Measurements from ENCODE around the gene TSPY8. TPM values are rescaled to one million over a fixed set of nuclear protein-coding genes. Genes with fewer than 3 reads are reported as not detected.
"Not testable (repeated sequence)": the region's sequence is repeated elsewhere in the genome, so short reads cannot be mapped to it uniquely, and the experiment has no call there.

TSPY8 gene, protein sequence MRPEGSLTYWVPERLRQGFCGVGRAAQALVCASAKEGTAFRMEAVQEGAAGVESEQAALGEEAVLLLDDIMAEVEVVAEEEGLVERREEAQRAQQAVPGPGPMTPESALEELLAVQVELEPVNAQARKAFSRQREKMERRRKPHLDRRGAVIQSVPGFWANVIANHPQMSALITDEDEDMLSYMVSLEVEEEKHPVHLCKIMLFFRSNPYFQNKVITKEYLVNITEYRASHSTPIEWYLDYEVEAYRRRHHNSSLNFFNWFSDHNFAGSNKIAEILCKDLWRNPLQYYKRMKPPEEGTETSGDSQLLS
- polyA plus RNA-seq (2013, experiment 1 of 2), result not detected
- polyA plus RNA-seq (2013, experiment 2 of 2), result not detected

DNA sequence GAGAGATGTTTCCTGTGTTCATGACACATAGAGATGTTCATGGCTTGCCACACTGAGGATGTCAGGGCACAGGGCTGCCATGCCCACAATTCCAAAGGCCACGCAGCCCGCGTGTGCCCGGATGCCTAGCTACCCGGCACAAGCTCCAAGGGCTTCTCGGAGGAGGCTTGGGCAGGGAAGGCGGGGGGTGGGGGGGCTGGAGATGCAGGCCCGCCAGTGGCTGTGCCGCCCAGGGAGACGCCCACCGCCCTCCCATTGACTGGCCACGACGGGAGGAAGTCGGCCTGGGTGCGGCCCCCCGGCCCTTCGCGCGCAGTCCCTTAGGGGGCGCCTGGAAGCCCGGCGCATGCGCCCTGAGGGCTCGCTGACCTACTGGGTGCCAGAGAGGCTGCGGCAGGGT is at the start of gene TSPY8:
TSS of gene TSPY8 (plus strand) at position 301 of the 400 bp plus-strand sequence. CDS start at position 347, 46 bp downstream.
- not testable (repeated sequence) for H3K4me1 ChIP-seq (ENCODE audit: control insufficient read depth, low read depth, low read length); H3K4me2 ChIP-seq (ENCODE audit: low read length); H4K5ac ChIP-seq (ENCODE audit: low read length); H3K56ac ChIP-seq (ENCODE audit: low read length); H3K27me3 ChIP-seq (ENCODE audit: insufficient read depth, low read length, poor library complexity); H3K23ac ChIP-seq (ENCODE audit: low read length); H3K18ac ChIP-seq (ENCODE audit: low read length); H3K4me3 ChIP-seq (ENCODE audit: low read length); H2AK5ac ChIP-seq (ENCODE audit: low read length); H4K8ac ChIP-seq (ENCODE audit: low read depth, low read length); H2BK15ac ChIP-seq (replicated peaks; ENCODE audit: low read depth); H3K9ac ChIP-seq (ENCODE audit: low read length); H3K27ac ChIP-seq (ENCODE audit: low read depth, low read length); H3K79me1 ChIP-seq (ENCODE audit: low read length); H2BK120ac ChIP-seq (ENCODE audit: low read depth, low read length); H3K4ac ChIP-seq (ENCODE audit: low read depth, low read length); H3K36me3 ChIP-seq (ENCODE audit: control insufficient read depth, insufficient read depth, low read length); H3K79me2 ChIP-seq (ENCODE audit: control insufficient read depth, insufficient read depth, low read length); DNase-seq; H2BK5ac ChIP-seq (ENCODE audit: low read length)
- WGBS (ENCODE audit: extremely low coverage, insufficient coverage, low lambda C conversion rate), result no CpG with 5 or more reads among the region's 25 CpGs

DNA sequence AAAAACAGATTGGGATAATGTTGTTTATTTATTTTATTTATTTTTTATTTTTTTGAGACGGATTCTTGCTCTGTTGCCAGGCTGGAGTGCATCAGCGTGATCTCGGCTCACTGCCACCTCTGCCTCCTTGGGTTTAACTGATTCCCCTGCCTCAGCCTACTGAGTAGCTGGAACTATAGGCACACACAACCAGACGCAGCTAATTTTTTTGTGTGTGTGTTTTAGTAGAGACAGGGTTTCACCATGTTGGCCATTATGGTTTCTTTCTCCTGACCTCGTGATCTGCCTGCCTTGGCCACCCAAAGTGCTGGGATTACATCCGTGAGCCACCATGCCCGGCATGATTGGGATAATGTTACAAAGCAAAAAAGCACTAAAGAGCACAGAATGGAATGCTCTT is 36.6 kb upstream of the TSPY8 start:
- Histone ChIP-seq H3K4me1 (ENCODE audit: control insufficient read depth, low read depth, low read length) (no peaks in the 10 kb centered on the region), H3K79me2 (ENCODE audit: control insufficient read depth, insufficient read depth, low read length) (no peaks in the 10 kb centered on the region), H3K79me1 (ENCODE audit: low read length) (no peaks in the 10 kb centered on the region), H4K8ac (ENCODE audit: low read depth, low read length) (no peak overlapping the region), H2BK15ac (replicated peaks; ENCODE audit: low read depth) (no peak overlapping the region), H3K36me3 (ENCODE audit: control insufficient read depth, insufficient read depth, low read length) (no peaks in the 10 kb centered on the region), H3K4me3 (ENCODE audit: low read length) (no peak overlapping the region), H3K27ac (ENCODE audit: low read depth, low read length) (no peak overlapping the region), H3K4ac (ENCODE audit: low read depth, low read length) (no peak overlapping the region), H3K18ac (ENCODE audit: low read length) (no peak overlapping the region), H2BK120ac (ENCODE audit: low read depth, low read length) (no peak overlapping the region), H2AK5ac (ENCODE audit: low read length) (no peak overlapping the region), H2BK5ac (ENCODE audit: low read length) (no peak overlapping the region), H3K9ac (ENCODE audit: low read length) (no peak overlapping the region), H3K27me3 (ENCODE audit: insufficient read depth, low read length, poor library complexity) (no peaks in the 10 kb centered on the region), H3K23ac (ENCODE audit: low read length) (no peak overlapping the region), H3K56ac (ENCODE audit: low read length) (no peak overlapping the region), H4K5ac (ENCODE audit: low read length) (no peak overlapping the region), H3K4me2 (ENCODE audit: low read length) (no peak overlapping the region)
- DNase-seq, result no peak
- no CpG with 5 or more reads among the region's 7 CpGs for WGBS (ENCODE audit: extremely low coverage, insufficient coverage, low lambda C conversion rate)

DNA sequence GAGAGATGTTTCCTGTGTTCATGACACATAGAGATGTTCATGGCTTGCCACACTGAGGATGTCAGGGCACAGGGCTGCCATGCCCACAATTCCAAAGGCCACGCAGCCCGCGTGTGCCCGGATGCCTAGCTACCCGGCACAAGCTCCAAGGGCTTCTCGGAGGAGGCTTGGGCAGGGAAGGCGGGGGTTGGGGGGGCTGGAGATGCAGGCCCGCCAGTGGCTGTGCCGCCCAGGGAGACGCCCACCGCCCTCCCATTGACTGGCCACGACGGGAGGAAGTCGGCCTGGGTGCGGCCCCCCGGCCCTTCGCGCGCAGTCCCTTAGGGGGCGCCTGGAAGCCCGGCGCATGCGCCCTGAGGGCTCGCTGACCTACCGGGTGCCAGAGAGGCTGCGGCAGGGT is 20.4 kb upstream of the TSPY8 start, which contains the start of gene TSPY4:
TSS of gene TSPY4 (plus strand) at position 301 of the 400 bp plus-strand sequence. CDS start at position 347, 46 bp downstream.
- H2BK120ac ChIP-seq (ENCODE audit: low read depth, low read length); H3K4me3 ChIP-seq (ENCODE audit: low read length); H3K4me2 ChIP-seq (ENCODE audit: low read length); H3K79me1 ChIP-seq (ENCODE audit: low read length); H4K5ac ChIP-seq (ENCODE audit: low read length); H3K79me2 ChIP-seq (ENCODE audit: control insufficient read depth, insufficient read depth, low read length); H3K4me1 ChIP-seq (ENCODE audit: control insufficient read depth, low read depth, low read length); H2BK15ac ChIP-seq (replicated peaks; ENCODE audit: low read depth); H3K56ac ChIP-seq (ENCODE audit: low read length); H2BK5ac ChIP-seq (ENCODE audit: low read length); H2AK5ac ChIP-seq (ENCODE audit: low read length); DNase-seq; H3K23ac ChIP-seq (ENCODE audit: low read length); H4K8ac ChIP-seq (ENCODE audit: low read depth, low read length); H3K4ac ChIP-seq (ENCODE audit: low read depth, low read length); H3K9ac ChIP-seq (ENCODE audit: low read length); H3K27me3 ChIP-seq (ENCODE audit: insufficient read depth, low read length, poor library complexity); H3K27ac ChIP-seq (ENCODE audit: low read depth, low read length); H3K18ac ChIP-seq (ENCODE audit: low read length); H3K36me3 ChIP-seq (ENCODE audit: control insufficient read depth, insufficient read depth, low read length): not testable (repeated sequence)
- no CpG with 5 or more reads among the region's 26 CpGs for WGBS (ENCODE audit: extremely low coverage, insufficient coverage, low lambda C conversion rate)

DNA sequence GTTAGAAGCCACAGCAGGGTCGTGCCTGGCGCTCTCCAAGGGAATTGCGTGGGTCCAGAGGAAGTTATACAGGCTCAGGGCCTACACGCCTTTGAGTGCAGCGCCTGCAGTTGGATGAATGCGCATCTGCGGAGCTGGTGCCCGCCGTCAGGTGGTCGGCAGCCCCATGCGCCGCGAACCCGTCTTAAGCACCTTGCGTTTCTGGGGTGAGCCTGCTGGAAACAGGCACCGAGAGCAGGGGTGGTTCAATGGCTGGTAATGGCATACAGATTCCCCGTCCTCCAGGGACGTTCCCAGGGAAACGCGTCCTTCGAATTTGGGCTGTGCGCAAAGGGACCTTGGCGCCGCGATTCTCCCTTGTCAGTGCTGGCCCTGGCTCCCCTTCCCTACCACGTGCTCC is 38.9 kb downstream of the TSPY8 start:
- H4K5ac ChIP-seq (ENCODE audit: low read length); H3K56ac ChIP-seq (ENCODE audit: low read length); H3K79me1 ChIP-seq (ENCODE audit: low read length); H3K4ac ChIP-seq (ENCODE audit: low read depth, low read length); H3K23ac ChIP-seq (ENCODE audit: low read length); H2AK5ac ChIP-seq (ENCODE audit: low read length); H2BK120ac ChIP-seq (ENCODE audit: low read depth, low read length); H3K36me3 ChIP-seq (ENCODE audit: control insufficient read depth, insufficient read depth, low read length); H3K18ac ChIP-seq (ENCODE audit: low read length); H3K79me2 ChIP-seq (ENCODE audit: control insufficient read depth, insufficient read depth, low read length); H3K27me3 ChIP-seq (ENCODE audit: insufficient read depth, low read length, poor library complexity); H3K27ac ChIP-seq (ENCODE audit: low read depth, low read length); DNase-seq; H3K4me2 ChIP-seq (ENCODE audit: low read length); H3K4me3 ChIP-seq (ENCODE audit: low read length); H2BK15ac ChIP-seq (replicated peaks; ENCODE audit: low read depth); H2BK5ac ChIP-seq (ENCODE audit: low read length); H3K9ac ChIP-seq (ENCODE audit: low read length); H4K8ac ChIP-seq (ENCODE audit: low read depth, low read length); H3K4me1 ChIP-seq (ENCODE audit: control insufficient read depth, low read depth, low read length): not testable (repeated sequence)
- no CpG with 5 or more reads among the region's 26 CpGs for WGBS (ENCODE audit: extremely low coverage, insufficient coverage, low lambda C conversion rate)

DNA sequence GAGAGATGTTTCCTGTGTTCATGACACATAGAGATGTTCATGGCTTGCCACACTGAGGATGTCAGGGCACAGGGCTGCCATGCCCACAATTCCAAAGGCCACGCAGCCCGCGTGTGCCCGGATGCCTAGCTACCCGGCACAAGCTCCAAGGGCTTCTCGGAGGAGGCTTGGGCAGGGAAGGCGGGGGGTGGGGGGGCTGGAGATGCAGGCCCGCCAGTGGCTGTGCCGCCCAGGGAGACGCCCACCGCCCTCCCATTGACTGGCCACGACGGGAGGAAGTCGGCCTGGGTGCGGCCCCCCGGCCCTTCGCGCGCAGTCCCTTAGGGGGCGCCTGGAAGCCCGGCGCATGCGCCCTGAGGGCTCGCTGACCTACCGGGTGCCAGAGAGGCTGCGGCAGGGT is 40.5 kb downstream of the TSPY8 start, which contains the start of gene TSPY3:
TSS of gene TSPY3 (plus strand) at position 301 of the 400 bp plus-strand sequence. CDS start at position 347, 46 bp downstream.
- not testable (repeated sequence) for H3K4me3 ChIP-seq (ENCODE audit: low read length); DNase-seq; H3K36me3 ChIP-seq (ENCODE audit: control insufficient read depth, insufficient read depth, low read length); H4K8ac ChIP-seq (ENCODE audit: low read depth, low read length); H3K9ac ChIP-seq (ENCODE audit: low read length); H2AK5ac ChIP-seq (ENCODE audit: low read length); H3K4ac ChIP-seq (ENCODE audit: low read depth, low read length); H4K5ac ChIP-seq (ENCODE audit: low read length); H3K4me1 ChIP-seq (ENCODE audit: control insufficient read depth, low read depth, low read length); H3K79me1 ChIP-seq (ENCODE audit: low read length); H3K56ac ChIP-seq (ENCODE audit: low read length); H3K4me2 ChIP-seq (ENCODE audit: low read length); H2BK15ac ChIP-seq (replicated peaks; ENCODE audit: low read depth); H3K18ac ChIP-seq (ENCODE audit: low read length); H3K23ac ChIP-seq (ENCODE audit: low read length); H2BK120ac ChIP-seq (ENCODE audit: low read depth, low read length); H3K27ac ChIP-seq (ENCODE audit: low read depth, low read length); H3K27me3 ChIP-seq (ENCODE audit: insufficient read depth, low read length, poor library complexity); H3K79me2 ChIP-seq (ENCODE audit: control insufficient read depth, insufficient read depth, low read length); H2BK5ac ChIP-seq (ENCODE audit: low read length)
- no CpG with 5 or more reads among the region's 26 CpGs for WGBS (ENCODE audit: extremely low coverage, insufficient coverage, low lambda C conversion rate)
